Ureter (tissue), 1 donor: ENCODE results near the gene RBM25. TPM values are rescaled to one million over a fixed set of nuclear protein-coding genes. Genes with fewer than 3 reads are reported as not detected.

Experiments
- DNase-seq: peaks from one replicate; pipeline ENCODE4 v3.0.0-alpha.2; 2020; ENCODE audit warnings: low spot score
- total RNA-seq: library from RNA; stranded (reverse); gene quantifications from one replicate; pipeline ENCODE4 v1.2.4, GENCODE V29; 2023
- donor health status: DM: yes; HTN: yes; CAD: no.

RBM25 gene
- total RNA-seq, 1 donor from 2014 or later = 128 TPM

- DNase-seq = no peak
These were observed 44.6 kb downstream of the RBM25 start for GRCh38 chr14:73102806-73103497.

GRCh38 chr14:73105050-73105449, 46.7 kb downstream of the RBM25 start:
- DNase-seq = no peak

- DNase-seq = no peak
These were observed 47.4 kb downstream of the RBM25 start for GRCh38 chr14:73105727-73106126.

DNA sequence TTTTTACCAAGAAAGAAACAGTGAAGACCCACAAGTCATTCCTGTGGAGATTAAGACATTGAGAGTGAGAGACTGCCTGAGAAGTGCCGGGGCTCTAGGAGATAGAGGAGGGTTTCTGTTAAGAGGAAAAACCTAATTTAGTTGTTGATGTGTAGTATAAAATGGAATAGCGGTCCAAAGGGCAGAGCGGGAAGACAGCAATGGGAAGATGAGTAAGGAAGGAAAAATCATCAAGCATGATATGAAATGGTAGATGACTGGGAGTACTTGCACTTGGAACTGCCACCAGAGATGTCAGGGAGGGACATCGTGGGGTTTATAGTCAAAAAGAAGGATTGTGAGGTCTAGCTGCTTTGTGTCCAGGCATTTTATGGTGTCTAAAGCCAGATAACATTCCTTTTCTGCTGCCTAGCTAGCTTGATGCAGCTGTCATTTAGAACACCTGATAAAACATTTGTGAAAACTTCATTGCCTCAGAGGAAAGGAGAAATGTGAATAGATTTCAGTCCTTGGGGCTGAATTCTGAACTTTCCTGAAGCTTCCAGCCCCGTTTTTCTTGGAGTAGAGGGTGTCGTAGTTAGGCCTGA, 57.8 kb downstream of the RBM25 start:
- DNase-seq = no peak

DNA sequence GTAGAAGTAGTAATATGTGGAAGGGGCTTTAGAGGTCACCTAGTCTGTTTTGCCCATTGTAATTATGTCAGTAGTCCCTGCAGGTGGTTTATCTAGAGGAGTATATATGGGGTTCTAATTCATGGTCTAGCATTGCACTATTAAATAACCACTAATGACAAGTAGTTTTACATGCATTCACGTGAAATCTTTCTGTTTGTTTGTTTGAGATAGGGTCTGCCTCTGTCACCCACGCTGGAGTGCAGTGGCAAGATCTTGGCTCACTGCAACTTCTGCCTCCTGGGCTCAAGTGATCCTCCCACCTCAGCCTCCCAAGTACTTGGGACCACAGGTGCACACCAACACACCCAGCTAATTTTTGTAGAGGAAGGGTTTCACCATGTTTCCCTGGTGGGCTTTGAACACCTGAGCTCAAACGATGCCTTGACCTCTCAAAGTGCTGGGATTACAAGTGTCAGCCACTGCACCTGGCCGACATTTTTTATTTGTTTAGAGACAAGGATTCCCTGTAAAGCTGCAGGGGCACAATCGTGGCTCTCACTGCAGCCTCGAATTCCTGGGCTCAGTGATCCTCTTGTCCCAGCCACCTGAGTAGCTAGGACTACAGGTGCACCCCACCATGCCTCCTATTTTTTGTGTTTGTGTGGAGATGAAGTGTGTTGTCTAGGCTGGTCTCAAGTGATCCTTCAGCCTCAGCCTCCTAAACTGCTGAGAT, 66.0 kb downstream of the RBM25 start:
- no peak for DNase-seq

- no peak for DNase-seq
These were observed 66.8 kb downstream of the RBM25 start for GRCh38 chr14:73125169-73125588.

GRCh38 chr14:73125746-73126145, 67.4 kb downstream of the RBM25 start:
- no peak for DNase-seq

GRCh38 chr14:73133795-73134194, 75.5 kb downstream of the RBM25 start:
- DNase-seq = no peak

- no peak for DNase-seq
These were observed 77.7 kb downstream of the RBM25 start for GRCh38 chr14:73136085-73136386.

DNA sequence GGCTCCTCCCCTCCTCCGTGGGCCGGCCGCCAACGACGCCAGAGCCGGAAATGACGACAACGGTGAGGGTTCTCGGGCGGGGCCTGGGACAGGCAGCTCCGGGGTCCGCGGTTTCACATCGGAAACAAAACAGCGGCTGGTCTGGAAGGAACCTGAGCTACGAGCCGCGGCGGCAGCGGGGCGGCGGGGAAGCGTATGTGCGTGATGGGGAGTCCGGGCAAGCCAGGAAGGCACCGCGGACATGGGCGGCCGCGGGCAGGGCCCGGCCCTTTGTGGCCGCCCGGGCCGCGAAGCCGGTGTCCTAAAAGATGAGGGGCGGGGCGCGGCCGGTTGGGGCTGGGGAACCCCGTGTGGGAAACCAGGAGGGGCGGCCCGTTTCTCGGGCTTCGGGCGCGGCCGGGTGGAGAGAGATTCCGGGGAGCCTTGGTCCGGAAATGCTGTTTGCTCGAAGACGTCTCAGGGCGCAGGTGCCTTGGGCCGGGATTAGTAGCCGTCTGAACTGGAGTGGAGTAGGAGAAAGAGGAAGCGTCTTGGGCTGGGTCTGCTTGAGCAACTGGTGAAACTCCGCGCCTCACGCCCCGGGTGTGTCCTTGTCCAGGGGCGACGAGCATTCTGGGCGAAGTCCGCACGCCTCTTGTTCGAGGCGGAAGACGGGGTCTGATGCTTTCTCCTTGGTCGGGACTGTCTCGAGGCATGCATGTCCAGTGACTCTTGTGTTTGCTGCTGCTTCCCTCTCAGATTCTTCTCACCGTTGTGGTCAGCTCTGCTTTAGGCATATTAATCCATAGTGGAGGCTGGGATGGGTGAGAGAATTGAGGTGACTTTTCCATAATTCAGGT, 78.3 kb downstream of the RBM25 start, which contains the start of gene PSEN1:
Gene PSEN1 (plus strand): TSS at position 121 of the 839 bp plus-strand sequence. CDS start 11,513 bp downstream, outside the sequence.
- peak; percentile 97 for DNase-seq

DNA sequence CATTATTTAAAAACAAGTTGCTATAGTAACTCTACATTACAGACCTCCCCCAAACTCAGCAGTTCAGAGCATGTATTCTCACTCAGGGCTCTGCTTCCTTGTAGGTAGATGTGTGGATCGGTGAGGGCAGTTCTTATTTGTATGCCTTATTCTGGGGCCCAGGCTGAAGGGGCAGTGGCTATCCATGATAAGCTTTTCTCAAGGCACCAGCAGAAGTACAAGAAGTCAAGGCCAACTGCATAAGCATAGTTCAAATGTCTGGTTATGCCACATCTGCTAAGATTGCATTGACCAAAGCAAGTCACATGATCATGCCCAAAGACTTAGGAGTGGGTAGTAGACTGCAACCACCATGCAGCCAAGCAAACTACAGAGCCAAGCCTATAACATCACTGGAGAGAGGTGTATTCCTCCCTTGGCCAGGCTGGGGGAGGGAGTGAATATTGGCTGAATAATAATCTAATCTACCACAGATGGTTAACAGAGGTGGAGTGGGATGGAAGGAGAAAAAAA, 82.5 kb downstream of the RBM25 start:
- no peak for DNase-seq

- DNase-seq = no peak
These were observed 83.9 kb downstream of the RBM25 start for GRCh38 chr14:73142216-73142615.

DNA sequence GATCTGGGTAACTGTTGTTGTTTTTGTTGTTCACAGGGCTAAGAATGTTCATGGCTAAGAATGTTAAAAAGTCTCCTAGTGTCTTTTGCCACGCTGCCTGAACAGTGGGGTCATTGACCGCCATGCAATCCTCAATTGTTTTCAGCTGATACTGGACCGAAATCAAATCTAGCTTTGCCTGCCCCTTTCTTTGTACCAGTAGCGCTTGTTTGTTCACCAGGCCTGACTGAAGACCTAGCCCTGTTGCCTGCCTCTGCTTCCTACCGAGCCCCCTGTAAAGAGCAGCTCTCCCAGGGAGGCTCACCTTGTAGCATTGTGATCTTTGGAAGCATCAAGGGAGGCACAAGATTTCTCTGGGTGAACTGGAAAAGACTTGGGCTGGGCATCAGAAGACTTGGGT, 84.7 kb downstream of the RBM25 start:
- DNase-seq = no peak

DNA sequence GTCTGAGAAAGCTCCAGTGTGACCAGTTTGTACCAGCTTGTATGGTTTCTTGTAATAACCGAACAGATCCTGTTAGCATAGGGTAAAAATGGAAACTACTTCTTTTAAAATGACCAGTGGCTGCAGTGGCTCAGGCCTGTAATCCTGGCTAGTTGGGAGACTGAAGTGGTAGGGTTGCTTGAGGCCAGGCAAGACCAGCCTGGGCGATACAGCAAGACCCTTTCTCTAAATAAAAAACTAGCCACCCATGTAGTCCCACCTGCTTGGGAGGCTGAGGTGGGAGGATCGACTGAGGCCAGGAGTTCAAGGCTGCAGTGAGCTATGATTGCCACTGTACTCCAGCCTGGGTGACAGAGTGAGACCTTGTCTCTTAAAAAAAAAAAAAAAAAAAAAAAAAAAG, 85.3 kb downstream of the RBM25 start:
- DNase-seq = no peak

DNA sequence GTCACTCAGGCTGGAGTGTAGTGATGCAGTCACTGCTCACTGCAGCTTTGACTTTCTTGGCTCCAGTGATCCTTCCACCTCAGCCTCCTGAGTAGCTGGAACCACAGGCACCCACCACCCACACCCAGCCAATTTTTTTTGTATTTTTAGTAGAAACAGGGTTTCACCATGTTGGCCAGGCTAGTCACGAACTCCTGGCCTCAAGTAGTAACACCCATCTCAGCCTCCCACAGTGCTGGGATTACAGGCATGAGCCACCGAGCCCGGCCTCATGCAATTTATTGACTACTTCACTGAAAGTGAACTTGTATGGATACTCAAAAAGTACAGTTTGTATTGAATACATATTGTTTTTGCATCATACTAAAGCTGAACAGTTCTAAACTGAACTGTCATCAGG, 87.0 kb downstream of the RBM25 start:
- DNase-seq = no peak

GRCh38 chr14:73146111-73146510, 87.8 kb downstream of the RBM25 start:
- no peak for DNase-seq

GRCh38 chr14:73149753-73150152, 91.4 kb downstream of the RBM25 start:
- no peak for DNase-seq

DNA sequence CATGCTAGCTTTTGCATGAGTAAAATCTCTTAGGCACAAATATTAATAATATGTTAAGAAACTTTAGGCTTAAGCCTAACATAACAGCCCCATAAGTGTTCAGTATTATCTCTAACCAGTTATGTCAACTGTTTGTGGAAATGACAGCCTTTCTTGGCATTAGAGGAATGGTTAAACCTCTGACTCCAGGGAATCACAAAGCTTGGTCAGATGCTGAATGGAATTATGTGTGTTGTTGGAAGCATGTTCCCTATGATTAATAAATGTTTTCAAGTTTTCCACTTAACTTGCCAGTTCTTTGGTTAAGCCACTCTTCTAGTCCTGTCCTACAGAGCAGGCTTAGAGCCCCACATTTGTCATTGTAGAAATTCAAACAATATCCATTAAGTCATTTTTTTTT, 94.9 kb downstream of the RBM25 start:
- no peak for DNase-seq

DNA sequence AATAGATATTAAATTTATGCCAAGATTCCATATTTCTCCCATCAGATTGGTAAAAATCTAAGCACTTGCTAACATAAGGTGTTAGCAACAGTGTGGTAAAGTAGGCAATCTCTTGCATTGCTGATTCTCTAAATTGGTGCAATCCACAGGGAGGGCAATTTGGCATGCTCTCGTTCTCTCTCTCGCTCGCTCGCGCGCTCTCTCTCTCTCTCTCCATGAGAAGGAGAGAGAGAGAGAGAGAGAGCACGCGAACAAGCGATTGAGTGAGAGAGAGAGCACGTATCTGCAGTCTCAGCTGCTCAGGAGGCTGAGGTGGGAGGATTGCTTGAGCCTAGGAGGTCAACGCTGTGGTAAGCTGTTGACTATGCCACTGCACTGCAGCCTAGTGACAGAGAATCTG, 103.9 kb downstream of the RBM25 start:
- DNase-seq = no peak

- no peak for DNase-seq
These were observed 108.1 kb downstream of the RBM25 start for GRCh38 chr14:73166399-73166798.

GRCh38 chr14:73167727-73168126, 109.4 kb downstream of the RBM25 start:
- no peak for DNase-seq

- DNase-seq = no peak
These were observed 109.9 kb downstream of the RBM25 start for GRCh38 chr14:73168274-73168673.
